Measurements from ENCODE around the gene KNDC1.
A peak's percentile ranks its signal among the peaks of the same experiment; 100 is the strongest.
"Not testable (repeated sequence)": the region's sequence is repeated elsewhere in the genome, so short reads cannot be mapped to it uniquely, and the experiment has no call there.

KNDC1 gene

DNA sequence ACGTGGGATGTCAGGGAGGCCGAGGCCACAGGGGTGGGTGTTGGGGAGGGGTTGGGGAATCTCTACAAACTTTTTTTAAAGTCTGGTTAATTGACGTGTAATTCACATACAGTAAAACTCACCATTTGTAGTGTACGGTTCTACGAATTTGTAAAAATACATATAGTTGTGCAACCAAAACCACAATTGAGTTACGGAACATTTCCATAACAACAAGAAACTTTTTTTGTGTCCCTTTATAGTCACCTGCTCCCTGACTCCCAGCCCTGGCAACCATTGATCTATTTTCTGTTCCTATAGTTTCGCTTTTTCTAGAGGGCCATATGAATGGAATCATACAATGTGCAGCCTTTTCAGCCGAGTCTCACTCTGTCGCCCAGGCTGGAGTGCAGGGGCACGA is 74.8 kb downstream of the KNDC1 start:
- H3K27ac ChIP-seq (ENCODE audit: low read depth, low read length); H3K9ac ChIP-seq (ENCODE audit: low read depth, low read length); H3K9me3 ChIP-seq (ENCODE audit: control insufficient read depth, insufficient read depth, low read length); H3K36me3 ChIP-seq (ENCODE audit: control insufficient read depth, insufficient read depth, low read length); H3K4me3 ChIP-seq (ENCODE audit: low read depth, low read length): not testable (repeated sequence)
- Histone ChIP-seq H3K4me1 (ENCODE audit: control insufficient read depth, insufficient read depth, low read length) (peaks cover 17% of the 10 kb centered on the region), H3K27me3 (ENCODE audit: control insufficient read depth, insufficient read depth, low read length) (peaks cover 64% of the 10 kb centered on the region)

DNA sequence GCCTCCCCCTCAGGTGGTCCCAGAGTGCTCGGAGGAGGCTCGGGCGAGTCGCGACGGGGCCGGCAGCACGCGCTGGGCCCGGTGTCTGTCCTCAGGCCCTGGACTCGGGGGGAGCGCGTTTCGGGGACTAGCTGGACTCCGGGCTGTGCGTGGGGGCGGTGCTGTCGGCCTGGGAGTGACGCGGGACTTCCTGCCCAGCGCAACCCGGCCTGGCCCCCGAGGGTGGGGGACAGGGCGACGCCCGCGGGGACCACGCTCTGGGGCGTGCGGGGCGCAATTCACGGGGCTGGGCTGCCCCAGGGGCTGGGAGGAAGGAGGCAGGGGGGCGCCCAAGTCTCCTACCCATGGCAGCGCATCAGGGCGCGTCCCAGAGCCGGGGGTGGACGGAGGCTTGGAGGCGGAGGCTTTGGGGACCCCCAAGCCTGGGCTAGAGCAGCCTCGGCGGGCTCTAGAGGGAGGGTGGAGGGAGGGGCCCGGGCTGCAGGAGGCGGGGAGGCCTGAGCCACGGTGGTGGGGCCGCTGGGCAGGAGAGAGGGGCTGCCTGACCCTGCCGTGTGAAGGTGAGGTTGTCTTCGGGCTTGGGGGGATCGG is 75.3 kb downstream of the KNDC1 start:
- Histone ChIP-seq H3K27ac (ENCODE audit: low read depth, low read length) (no peak overlapping the region), H3K9ac (ENCODE audit: low read depth, low read length) (no peak overlapping the region), H3K4me1 (ENCODE audit: control insufficient read depth, insufficient read depth, low read length) (peaks cover 17% of the 10 kb centered on the region), H3K4me3 (ENCODE audit: low read depth, low read length) (peak overlapping the region; percentile 5; the same call in 1 of the 2 replicates), H3K9me3 (ENCODE audit: control insufficient read depth, insufficient read depth, low read length) (no peaks in the 10 kb centered on the region), H3K27me3 (ENCODE audit: control insufficient read depth, insufficient read depth, low read length) (peaks cover 62% of the 10 kb centered on the region), H3K36me3 (ENCODE audit: control insufficient read depth, insufficient read depth, low read length) (no peaks in the 10 kb centered on the region)

DNA sequence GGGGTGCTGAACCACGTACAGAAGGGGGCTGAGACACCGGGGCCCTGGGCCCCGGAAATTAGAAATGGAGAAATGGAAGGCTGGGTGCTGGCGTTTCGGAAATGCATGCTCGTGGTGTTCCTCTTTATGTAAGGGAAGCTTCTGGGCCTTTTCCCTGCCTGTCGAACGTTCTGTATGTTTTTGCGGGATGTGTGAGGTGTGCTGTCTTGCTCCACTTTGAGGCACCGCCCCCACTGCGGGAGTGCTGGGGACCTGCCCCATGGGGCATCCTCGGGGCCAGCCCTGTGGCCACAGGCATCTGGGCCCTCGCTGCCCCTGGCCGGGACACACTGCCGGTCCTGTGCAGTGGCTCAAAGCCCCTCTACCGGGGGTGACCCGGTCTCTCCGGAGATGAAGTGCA is 75.9 kb downstream of the KNDC1 start:
- no peak overlapping the region for H3K27ac ChIP-seq (ENCODE audit: low read depth, low read length)
- H3K36me3 ChIP-seq (ENCODE audit: control insufficient read depth, insufficient read depth, low read length) = no peaks in the 10 kb centered on the region
- no peak overlapping the region for H3K9ac ChIP-seq (ENCODE audit: low read depth, low read length)
- peaks cover 17% of the 10 kb centered on the region for H3K4me1 ChIP-seq (ENCODE audit: control insufficient read depth, insufficient read depth, low read length)
- no peaks in the 10 kb centered on the region for H3K9me3 ChIP-seq (ENCODE audit: control insufficient read depth, insufficient read depth, low read length)
- H3K27me3 ChIP-seq (ENCODE audit: control insufficient read depth, insufficient read depth, low read length) = peaks cover 58% of the 10 kb centered on the region
- peak overlapping the region; percentile 60; the same call in 1 of the 2 replicates for H3K4me3 ChIP-seq (ENCODE audit: low read depth, low read length)

DNA sequence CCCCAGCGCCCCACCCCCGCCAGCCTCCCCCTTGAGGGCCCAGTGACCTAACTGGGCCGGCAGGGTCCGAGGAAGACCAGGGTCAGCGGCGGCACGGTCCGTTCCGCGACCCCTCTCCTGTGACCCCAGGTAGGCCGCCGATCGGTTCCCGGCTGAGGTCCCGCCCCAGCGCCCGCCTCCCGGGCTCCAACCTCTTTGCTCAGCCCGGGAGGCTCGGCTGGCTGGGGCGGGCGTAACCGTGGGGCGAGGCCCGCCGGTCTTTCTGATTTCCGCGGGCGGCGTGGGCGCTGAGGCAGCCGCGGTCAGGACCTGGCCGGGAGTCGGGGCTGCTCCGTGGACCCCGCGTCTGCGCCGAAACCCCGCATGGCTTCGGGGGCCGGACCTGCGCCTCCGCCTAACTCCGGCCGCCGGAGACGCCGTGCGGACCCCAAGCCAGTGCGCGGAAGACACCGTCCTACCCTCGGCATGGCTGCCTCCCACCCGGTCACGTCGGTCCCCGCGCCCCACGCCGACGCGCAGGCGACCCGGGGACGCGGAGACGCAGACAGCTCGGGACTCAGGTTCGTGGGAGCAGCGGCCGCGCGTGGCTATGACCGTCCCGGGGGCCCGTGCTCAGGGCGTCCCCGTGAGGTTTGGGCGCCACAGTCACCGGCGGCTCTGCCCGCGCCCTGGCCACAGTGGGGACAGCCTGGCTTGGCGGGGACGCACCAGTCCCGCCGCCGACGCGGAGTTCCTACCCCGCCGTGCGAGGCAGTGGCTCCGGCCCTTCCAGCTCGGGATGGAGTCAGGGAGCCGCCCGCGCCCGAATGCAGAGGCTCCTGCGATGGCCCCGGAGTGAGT is 76.6 kb downstream of the KNDC1 start:
- no peak overlapping the region for H3K27ac ChIP-seq (ENCODE audit: low read depth, low read length)
- no peaks in the 10 kb centered on the region for H3K36me3 ChIP-seq (ENCODE audit: control insufficient read depth, insufficient read depth, low read length)
- H3K4me1 ChIP-seq (ENCODE audit: control insufficient read depth, insufficient read depth, low read length) = peaks cover 17% of the 10 kb centered on the region
- no peaks in the 10 kb centered on the region for H3K9me3 ChIP-seq (ENCODE audit: control insufficient read depth, insufficient read depth, low read length)
- peak overlapping the region; percentile 60 for H3K4me3 ChIP-seq (ENCODE audit: low read depth, low read length)
- H3K9ac ChIP-seq (ENCODE audit: low read depth, low read length) = no peak overlapping the region
- peaks cover 51% of the 10 kb centered on the region for H3K27me3 ChIP-seq (ENCODE audit: control insufficient read depth, insufficient read depth, low read length)

DNA sequence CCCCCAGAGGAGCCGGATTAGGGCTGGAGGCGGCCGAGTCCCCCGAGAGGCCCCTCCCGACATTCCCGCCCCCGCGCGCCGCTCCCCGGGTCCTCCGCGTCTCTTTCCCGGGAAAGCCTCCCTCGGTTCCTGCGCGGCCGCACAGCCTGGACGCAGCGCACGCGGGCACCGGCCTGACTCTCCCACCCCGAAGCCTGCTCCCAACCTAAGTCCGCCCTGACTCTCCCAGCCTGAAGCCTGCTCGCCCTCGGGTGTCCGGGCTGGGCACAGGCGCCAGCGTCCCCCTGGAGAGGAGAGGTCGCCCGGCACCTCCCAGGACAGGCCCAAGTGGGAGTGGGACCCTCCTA is 77.2 kb downstream of the KNDC1 start:
- no peaks in the 10 kb centered on the region for H3K9me3 ChIP-seq (ENCODE audit: control insufficient read depth, insufficient read depth, low read length)
- no peak overlapping the region for H3K27ac ChIP-seq (ENCODE audit: low read depth, low read length)
- H3K9ac ChIP-seq (ENCODE audit: low read depth, low read length) = no peak overlapping the region
- H3K36me3 ChIP-seq (ENCODE audit: control insufficient read depth, insufficient read depth, low read length) = no peaks in the 10 kb centered on the region
- peaks cover 48% of the 10 kb centered on the region for H3K27me3 ChIP-seq (ENCODE audit: control insufficient read depth, insufficient read depth, low read length)
- peaks cover 11% of the 10 kb centered on the region for H3K4me1 ChIP-seq (ENCODE audit: control insufficient read depth, insufficient read depth, low read length)
- H3K4me3 ChIP-seq (ENCODE audit: low read depth, low read length) = peak overlapping the region; percentile 60

DNA sequence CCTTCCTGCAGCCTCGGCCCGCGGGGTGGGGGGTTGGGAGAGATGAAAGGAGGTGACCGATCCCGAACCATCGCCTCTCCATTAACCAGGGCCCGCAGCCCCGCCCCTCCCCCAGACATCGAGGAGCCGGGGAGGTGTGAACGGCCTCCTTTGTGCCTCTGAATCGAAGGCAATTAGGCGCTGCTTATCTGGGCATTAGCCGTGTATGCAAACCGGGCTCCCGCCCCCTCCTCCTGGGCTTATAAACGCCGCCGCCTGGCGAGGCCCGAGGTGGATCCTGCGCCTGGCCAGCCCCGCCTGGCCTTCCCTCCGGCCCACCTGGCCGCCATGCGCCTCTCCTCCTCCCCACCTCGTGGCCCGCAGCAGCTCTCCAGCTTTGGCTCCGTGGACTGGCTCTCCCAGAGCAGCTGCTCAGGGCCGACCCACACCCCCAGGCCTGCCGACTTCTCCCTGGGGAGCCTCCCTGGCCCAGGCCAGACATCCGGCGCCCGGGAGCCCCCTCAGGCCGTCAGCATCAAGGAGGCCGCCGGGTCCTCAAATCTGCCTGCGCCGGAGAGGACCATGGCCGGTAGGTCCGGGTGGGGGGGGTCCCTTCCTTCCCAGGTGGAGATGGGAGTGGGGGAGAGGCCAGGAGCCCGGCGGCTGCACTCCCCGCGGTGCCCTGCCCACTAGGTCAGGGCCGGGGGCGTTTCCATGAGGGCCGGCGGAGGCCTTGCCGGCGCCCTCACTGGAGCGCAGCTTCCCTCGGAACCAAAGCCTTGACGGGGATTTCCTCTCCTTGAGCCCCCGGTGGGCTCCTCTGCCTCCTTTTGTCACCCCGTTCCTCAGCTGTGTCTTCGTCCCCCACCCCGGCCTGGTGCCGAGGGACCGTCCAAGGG is 77.8 kb downstream of the KNDC1 start, which contains the start of gene VENTX:
Gene VENTX (plus strand): TSS at position 268 of the 878 bp plus-strand sequence. CDS start 60 bp downstream, at position 328.
- Histone ChIP-seq H3K4me1 (ENCODE audit: control insufficient read depth, insufficient read depth, low read length) (peaks cover 9% of the 10 kb centered on the region), H3K9me3 (ENCODE audit: control insufficient read depth, insufficient read depth, low read length) (no peaks in the 10 kb centered on the region), H3K36me3 (ENCODE audit: control insufficient read depth, insufficient read depth, low read length) (no peaks in the 10 kb centered on the region), H3K9ac (ENCODE audit: low read depth, low read length) (no peak within 1 kb of the TSS), H3K4me3 (ENCODE audit: low read depth, low read length) (peak within 1 kb of the TSS; percentile 60), H3K27me3 (ENCODE audit: control insufficient read depth, insufficient read depth, low read length) (peaks cover 48% of the 10 kb centered on the region), H3K27ac (ENCODE audit: low read depth, low read length) (peak within 1 kb of the TSS; percentile 51)

DNA sequence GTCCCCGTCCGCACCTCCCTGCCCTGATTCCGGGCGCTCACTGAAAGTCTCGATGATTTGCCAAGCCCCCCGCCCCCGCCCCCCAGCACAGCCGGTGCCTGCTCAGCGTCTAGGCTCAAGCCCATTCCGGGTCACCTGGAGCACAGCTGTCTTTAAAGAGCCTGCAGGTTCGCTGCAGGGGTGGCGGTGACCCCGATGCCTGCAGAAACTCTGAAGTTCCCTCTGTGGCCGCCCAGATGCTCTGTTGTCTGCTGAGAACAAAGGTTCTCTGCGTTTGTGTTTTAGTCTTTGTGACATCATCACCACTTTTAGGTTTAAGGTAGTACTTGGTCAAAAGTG is 78.4 kb downstream of the KNDC1 start:
- peaks cover 48% of the 10 kb centered on the region for H3K27me3 ChIP-seq (ENCODE audit: control insufficient read depth, insufficient read depth, low read length)
- H3K9ac ChIP-seq (ENCODE audit: low read depth, low read length) = no peak overlapping the region
- H3K9me3 ChIP-seq (ENCODE audit: control insufficient read depth, insufficient read depth, low read length) = no peaks in the 10 kb centered on the region
- H3K27ac ChIP-seq (ENCODE audit: low read depth, low read length) = no peak overlapping the region
- H3K4me3 ChIP-seq (ENCODE audit: low read depth, low read length) = peak overlapping the region; percentile 60
- no peaks in the 10 kb centered on the region for H3K36me3 ChIP-seq (ENCODE audit: control insufficient read depth, insufficient read depth, low read length)
- H3K4me1 ChIP-seq (ENCODE audit: control insufficient read depth, insufficient read depth, low read length) = peaks cover 9% of the 10 kb centered on the region

DNA sequence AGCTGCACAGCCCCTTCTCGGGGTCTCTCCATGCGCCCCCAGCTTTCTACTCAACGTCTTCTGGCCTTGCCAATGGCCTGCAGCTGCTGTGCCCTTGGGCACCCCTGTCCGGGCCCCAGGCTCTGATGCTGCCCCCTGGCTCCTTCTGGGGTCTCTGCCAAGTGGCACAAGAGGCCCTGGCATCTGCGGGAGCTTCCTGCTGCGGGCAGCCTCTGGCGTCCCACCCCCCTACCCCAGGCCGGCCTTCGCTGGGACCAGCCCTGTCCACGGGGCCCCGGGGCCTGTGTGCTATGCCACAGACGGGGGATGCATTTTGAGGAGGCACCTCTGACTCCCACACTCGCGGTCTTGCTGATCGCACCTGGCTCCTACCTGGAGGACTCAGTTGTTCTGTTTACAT is 80.0 kb downstream of the KNDC1 start:
- H3K9ac ChIP-seq (ENCODE audit: low read depth, low read length) = no peak overlapping the region
- no peak overlapping the region for H3K27ac ChIP-seq (ENCODE audit: low read depth, low read length)
- no peaks in the 10 kb centered on the region for H3K9me3 ChIP-seq (ENCODE audit: control insufficient read depth, insufficient read depth, low read length)
- no peaks in the 10 kb centered on the region for H3K36me3 ChIP-seq (ENCODE audit: control insufficient read depth, insufficient read depth, low read length)
- no peak overlapping the region for H3K4me3 ChIP-seq (ENCODE audit: low read depth, low read length)
- H3K4me1 ChIP-seq (ENCODE audit: control insufficient read depth, insufficient read depth, low read length) = peaks cover 9% of the 10 kb centered on the region
- peaks cover 45% of the 10 kb centered on the region for H3K27me3 ChIP-seq (ENCODE audit: control insufficient read depth, insufficient read depth, low read length)

DNA sequence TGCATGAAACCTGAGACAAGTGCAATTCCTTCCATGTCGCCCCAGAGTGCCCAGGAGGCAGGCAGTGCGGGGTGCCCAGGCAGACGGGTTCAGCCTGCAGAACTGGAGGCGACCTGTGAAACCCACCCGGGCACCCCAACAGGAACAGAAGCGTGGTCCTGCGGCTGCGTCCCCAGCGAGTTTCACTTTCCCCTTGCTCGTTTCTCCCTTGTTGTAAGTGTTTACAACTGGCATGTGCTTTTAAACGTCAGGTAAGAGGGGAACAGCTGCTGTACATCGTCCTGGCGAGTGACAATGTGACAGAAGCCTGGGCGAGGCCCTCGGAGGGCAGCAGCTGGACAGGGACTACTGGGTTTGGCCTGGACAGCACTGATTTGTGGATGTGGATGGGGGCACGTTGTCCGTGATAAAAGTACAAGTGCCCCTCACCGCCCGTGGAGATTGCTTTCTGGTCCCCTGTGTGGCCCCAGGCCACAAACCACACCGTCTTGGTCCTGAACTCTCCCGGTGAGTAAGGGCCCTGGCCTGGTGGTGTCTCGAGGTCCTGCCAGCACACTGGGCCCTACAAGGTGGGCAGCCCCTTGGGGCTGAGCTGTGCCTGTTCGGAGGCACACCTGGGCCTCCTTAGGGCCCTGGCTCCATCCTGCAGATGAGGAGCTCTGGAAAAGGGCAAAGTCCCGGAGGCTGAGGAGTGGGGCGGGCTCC is 81.6 kb downstream of the KNDC1 start:
- H3K27me3 ChIP-seq (ENCODE audit: control insufficient read depth, insufficient read depth, low read length) = peaks cover 28% of the 10 kb centered on the region
- no peaks in the 10 kb centered on the region for H3K9me3 ChIP-seq (ENCODE audit: control insufficient read depth, insufficient read depth, low read length)
- no peak overlapping the region for H3K27ac ChIP-seq (ENCODE audit: low read depth, low read length)
- H3K4me1 ChIP-seq (ENCODE audit: control insufficient read depth, insufficient read depth, low read length) = peaks cover 9% of the 10 kb centered on the region
- no peaks in the 10 kb centered on the region for H3K36me3 ChIP-seq (ENCODE audit: control insufficient read depth, insufficient read depth, low read length)
- H3K9ac ChIP-seq (ENCODE audit: low read depth, low read length) = no peak overlapping the region
- H3K4me3 ChIP-seq (ENCODE audit: low read depth, low read length) = no peak overlapping the region

DNA sequence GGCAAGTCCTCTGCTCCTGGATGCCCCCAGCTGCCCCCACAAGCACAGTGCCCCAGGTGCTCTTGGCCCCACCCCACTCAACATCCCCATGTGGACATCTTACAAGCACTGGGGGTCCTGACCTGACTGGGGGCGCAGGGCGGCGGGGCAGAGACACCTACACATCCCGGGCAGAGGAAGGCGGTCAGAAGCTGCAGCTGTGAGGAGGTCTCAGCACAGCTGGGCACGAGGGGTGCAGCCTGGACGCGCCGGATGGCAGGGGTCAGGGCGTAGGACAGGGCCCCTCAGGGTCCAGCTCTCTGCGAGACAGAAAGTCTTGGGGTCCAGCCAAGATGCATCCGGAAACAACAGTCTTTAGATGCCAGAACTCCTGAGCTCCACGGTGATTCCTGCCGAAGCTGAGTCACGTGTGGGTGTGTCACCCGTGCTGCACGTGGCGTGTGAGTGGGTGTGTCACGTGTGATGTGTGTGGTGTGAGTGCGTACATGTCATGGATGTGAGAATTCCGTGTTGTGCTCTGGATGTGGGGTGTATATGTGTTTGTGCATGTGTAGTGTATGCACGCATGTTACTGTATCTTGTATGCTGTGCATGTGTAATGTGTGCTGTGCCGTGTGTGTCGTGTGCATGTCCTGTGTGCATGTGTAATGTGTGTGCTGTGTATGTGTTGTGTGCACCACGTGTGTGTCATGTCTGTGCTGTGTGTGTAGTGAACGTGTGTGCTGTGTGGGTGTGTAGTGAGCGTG is 82.8 kb downstream of the KNDC1 start:
- Histone ChIP-seq H3K4me3 (ENCODE audit: low read depth, low read length) (no peak overlapping the region), H3K9ac (ENCODE audit: low read depth, low read length) (no peak overlapping the region), H3K27ac (ENCODE audit: low read depth, low read length) (no peak overlapping the region), H3K4me1 (ENCODE audit: control insufficient read depth, insufficient read depth, low read length) (peaks cover 14% of the 10 kb centered on the region), H3K9me3 (ENCODE audit: control insufficient read depth, insufficient read depth, low read length) (no peaks in the 10 kb centered on the region), H3K36me3 (ENCODE audit: control insufficient read depth, insufficient read depth, low read length) (no peaks in the 10 kb centered on the region), H3K27me3 (ENCODE audit: control insufficient read depth, insufficient read depth, low read length) (peaks cover 17% of the 10 kb centered on the region)

Measured in HUES48 (cell line).